Endothelial cell of umbilical vein (primary cell): ENCODE data around the gene DCLRE1B. TPM values are rescaled to one million over a fixed set of nuclear protein-coding genes. Genes with fewer than 3 reads are reported as not detected.

Experiments
- BruUV-seq: library from RNA; stranded (reverse); fragments of 400-500 nt; replicated peaks from 2 replicates; lab custom pipeline; 2021; lab: Mats Ljungman, UMichigan
- CTCF ChIA-PET: fragments of 300-600, 350-600 bp; sonication (Branson Sonifier 250); formaldehyde crosslinking; loops from one replicate; lab custom pipeline; 2021; ENCODE audit warnings: antibody characterized with exemption, inconsistent platforms; lab: Charles Lee
- POLR2A ChIA-PET: fragments of 300-600, 350-600 bp; sonication (Branson Sonifier 250); formaldehyde crosslinking; loops from one replicate; lab custom pipeline; 2021; ENCODE audit warnings: antibody characterized with exemption, inconsistent platforms; lab: Charles Lee
- DNase-seq: peaks from one replicate; pipeline ENCODE4 v3.0.0-alpha.2; 2011; ENCODE audit warnings: low read depth, low spot score
- FAIRE-seq: peaks from 2 replicates; lab custom pipeline; 2011; peaks lifted over from hg19 to GRCh38; lab: Jason Lieb, UNC
- H2AFZ ChIP-seq: 2 replicates; pipeline ENCODE4 v1.6.0; 2012; ENCODE audit warnings: low read depth, low read length, control low read depth, inconsistent platforms
- H3K27ac ChIP-seq: 2 replicates; pipeline ENCODE4 v1.5.1; 2011; ENCODE audit warnings: low read depth, mild to moderate bottlenecking, control low read depth, low read length, moderate library complexity; ENCODE audit not compliant: insufficient read depth
- H3K27me3 ChIP-seq, 2 experiments: 2 replicates each; pipeline versions ENCODE4 v1.6.0 to v1.6.1; 2011; ENCODE audit warnings: low read length in 2 of 2, mixed read lengths in 1 of 2; ENCODE audit not compliant: control insufficient read depth in 2 of 2, insufficient read depth in 2 of 2
- H3K36me3 ChIP-seq, 2 experiments: 2 replicates in 1 of 2; 3 replicates in 1 of 2; pipeline ENCODE4 v1.5.1; 2011; ENCODE audit warnings: low read length in 2 of 2, mild to moderate bottlenecking in 1 of 2, moderate library complexity in 1 of 2; ENCODE audit not compliant: control insufficient read depth in 2 of 2, insufficient read depth in 2 of 2; ENCODE audit errors: extremely low read depth in 1 of 2
- H3K4me1 ChIP-seq: 3 replicates; pipeline ENCODE4 v1.5.1; 2011; ENCODE audit warnings: mild to moderate bottlenecking, low read length; ENCODE audit not compliant: control insufficient read depth, insufficient read depth; ENCODE audit errors: extremely low read depth
- H3K4me2 ChIP-seq: 2 replicates; pipeline ENCODE4 v1.6.1; 2011; ENCODE audit warnings: low read length, control low read depth, mixed read lengths; ENCODE audit not compliant: insufficient read depth
- H3K4me3 ChIP-seq, 3 experiments: fragments of 200-600 bp in 1 of 3; sonication (generic), shearing (Covaris generic) in 1 of 3; replicated peaks in 1 of 3; 2 replicates each; pipeline ENCODE4 v1.5.1; 2011 to 2016; ENCODE audit warnings: control low read depth in 3 of 3, low read length in 3 of 3, mild to moderate bottlenecking in 2 of 3, inconsistent platforms in 1 of 3, low read depth in 1 of 3, moderate library complexity in 1 of 3; ENCODE audit not compliant: insufficient read depth in 1 of 3
- H3K79me2 ChIP-seq: 2 replicates; pipeline ENCODE4 v1.6.0; 2012; ENCODE audit warnings: low read length, inconsistent platforms; ENCODE audit not compliant: control insufficient read depth, insufficient read depth
- H3K9ac ChIP-seq: replicated peaks from 2 replicates; pipeline ENCODE3; 2011; ENCODE audit warnings: low read length, control low read depth; ENCODE audit not compliant: insufficient read depth; ENCODE audit errors: extremely low read depth
- H3K9me1 ChIP-seq: replicated peaks from 3 replicates; pipeline ENCODE4 v1.6.0; 2011; ENCODE audit warnings: mild to moderate bottlenecking, low read length; ENCODE audit not compliant: control insufficient read depth, insufficient read depth; ENCODE audit errors: extremely low read depth
- H3K9me3 ChIP-seq: replicated peaks from 2 replicates; pipeline ENCODE4 v1.5.1; 2012; ENCODE audit warnings: low read length, inconsistent platforms; ENCODE audit not compliant: control insufficient read depth, insufficient read depth
- H4K20me1 ChIP-seq: replicated peaks from 2 replicates; pipeline ENCODE3; 2011; ENCODE audit warnings: mild to moderate bottlenecking, low read length; ENCODE audit not compliant: control insufficient read depth, insufficient read depth; ENCODE audit errors: extremely low read depth
- MAX ChIP-seq: IDR thresholded peaks from 2 replicates; pipeline ENCODE4 v1.6.1; 2011; ENCODE audit not compliant: insufficient read depth, insufficient read length
- POLR2A ChIP-seq: IDR thresholded peaks from 2 replicates; pipeline ENCODE4 v1.6.1; 2012; ENCODE audit warnings: low read depth, mild to moderate bottlenecking, control low read depth, low read length
- POLR2AphosphoS5 ChIP-seq: IDR thresholded peaks from 2 replicates; pipeline ENCODE4 v1.6.1; 2012; ENCODE audit warnings: low read depth, mild to moderate bottlenecking, control low read depth, low read length, moderate library complexity; ENCODE audit not compliant: insufficient read depth
- dilution Hi-C: fragments of 300-500 bp; cut with MboI; formaldehyde crosslinking; loops from one replicate; pipeline ENCODE4 v1.15.0; 2019; ENCODE audit warnings: low sequenced_read_pairs; ENCODE audit not compliant: extremely low pct_ligation_motif_present
- intact Hi-C: fragments of 100-400 bp; cut with micrococcal nuclease; formaldehyde crosslinking; loops from one replicate; pipeline ENCODE4 v1.10.0; 2022
- polyA plus RNA-seq, 4 experiments: library from polyadenylated mRNA; depleted of rRNA in 3 of 4; stranded (reverse) in 3 of 4; unstranded in 1 of 4; fragments of >200 nt; gene quantifications; 2 replicates each; pipeline versions ENCODE4 v1.2.1 to v1.2.3, GENCODE V29; 2011 to 2012; ENCODE audit warnings: missing spikeins in 1 of 4
- total RNA-seq: library from RNA; stranded (reverse); gene quantifications from 2 replicates; pipeline ENCODE4 v1.2.3, GENCODE V29; 2021

DCLRE1B gene
- total and polyA plus RNA-seq, 2 donors (not counting 3 experiments of a cell fraction or from before 2014, with no cell fraction given): 5.6 to 10.7 TPM

DNA sequence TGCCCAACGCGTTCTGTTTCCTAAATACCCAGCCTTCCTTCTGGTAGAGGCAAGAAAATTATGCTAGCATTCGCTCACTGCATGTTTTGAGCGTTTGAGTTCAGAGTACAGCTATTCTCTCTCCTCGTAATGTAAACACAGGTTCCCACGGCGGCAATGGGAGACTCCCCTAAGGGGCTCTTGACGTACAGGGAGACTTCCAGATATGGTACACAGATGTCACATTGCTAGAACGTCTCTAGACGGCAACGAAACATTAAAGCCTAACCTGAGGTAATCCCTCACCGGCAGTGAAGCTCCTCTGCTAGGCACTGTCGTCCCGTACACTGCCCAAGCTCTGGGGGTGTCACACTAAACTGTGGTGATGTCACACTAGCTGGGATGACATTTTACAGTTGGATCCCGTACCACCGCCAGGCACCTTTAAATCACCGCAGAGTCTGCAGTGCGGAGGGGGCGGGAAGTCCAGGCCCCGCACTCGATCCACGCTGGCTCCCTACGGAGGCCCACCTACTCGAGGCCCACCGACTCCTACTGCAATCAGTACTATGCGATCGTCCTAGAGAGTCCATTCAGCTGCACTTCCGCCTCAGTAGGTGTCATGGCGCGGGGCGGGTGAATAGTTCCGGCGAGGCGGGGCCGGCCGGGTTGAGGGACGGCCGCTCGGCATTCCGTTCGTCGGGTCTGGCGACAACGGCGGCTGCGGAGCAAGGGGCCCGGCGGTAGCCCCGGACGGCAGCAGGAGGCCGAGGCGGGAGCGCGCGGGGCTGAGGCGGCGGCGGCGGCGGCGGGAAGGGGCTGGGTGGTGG lies 24.0 kb downstream of the DCLRE1B start, which contains the start of gene HIPK1:
TSS of gene HIPK1 (plus strand) at position 384 of the 809 bp plus-strand sequence.
- peaks cover 45% of the 10 kb centered on the region for H3K79me2 ChIP-seq
- H3K4me3 ChIP-seq: peak within 1 kb of the TSS; percentile 63 to 73 (median 65)
- H3K4me1 ChIP-seq: peaks cover 26% of the 10 kb centered on the region
- ChIA-PET POLR2A (interaction anchor here (0.6 to 2.1 kb wide), 3 partner anchors 23 to 572 kb away, joined by 4 to 8 read pairs (median 4); partner anchors contain the start of genes AP4B1 and DCLRE1B), CTCF (interaction anchor here (0.6 to 6.8 kb wide), 14 partner anchors 9 to 354 kb away, joined by 3 to 54 read pairs (median 6); partner anchors contain the start of genes AP4B1, DCLRE1B, OLFML3 and RSBN1)
- FAIRE-seq (peak; percentile 85), DNase-seq (peak; percentile 90)
- H3K9me3 ChIP-seq: no peaks in the 10 kb centered on the region
- dilution Hi-C loops: no loop called here
- H3K4me2 ChIP-seq: peak within 1 kb of the TSS; percentile 83
- H3K27me3 ChIP-seq: peaks cover 0 to under 1% of the 10 kb centered on the region in 2 experiments
- TSS peak; percentile 79 for BruUV-seq
- intact Hi-C loops: loop anchor here (1.0 to 2.0 kb wide), 4 partner anchors 24 to 170 kb away; partner anchors contain the start of genes DCLRE1B, PHTF1 and RSBN1
- no peaks in the 10 kb centered on the region for H3K36me3 ChIP-seq
- TF ChIP-seq POLR2AphosphoS5: peak; percentile 80
- TF ChIP-seq POLR2A: peak; percentile 91
- no peak for TF ChIP-seq MAX
- peak within 1 kb of the TSS; percentile 62 for H2AFZ ChIP-seq
- H3K27ac ChIP-seq: peak within 1 kb of the TSS; percentile 89
- H4K20me1 ChIP-seq: no peaks in the 10 kb centered on the region
- no peaks in the 10 kb centered on the region for H3K9me1 ChIP-seq
- peak within 1 kb of the TSS; percentile 89 for H3K9ac ChIP-seq
